ENCODE data around the gene DNAH17.

Gene DNAH17

GRCh38 chr17:78433780-78434335 is 143.3 kb downstream of the DNAH17 start:
- Histone ChIP-seq H3K9me3 (ENCODE audit: control insufficient read depth in 2 of 2, low read length in 2 of 2) (no peaks in the 10 kb centered on the region), H3K4me1 (ENCODE audit: control insufficient read depth, insufficient read depth, low read length) (peaks cover 7% of the 10 kb centered on the region), H3K9ac (ENCODE audit: low read length in 2 of 2) (no peak overlapping the region), H3K27me3 (ENCODE audit: control insufficient read depth in 1 of 2, insufficient read depth in 2 of 2, low read length in 2 of 2) (peaks cover 14 to 16% of the 10 kb centered on the region in 2 donors), H3K4me3 (ENCODE audit: low read length in 2 of 2) (no peak overlapping the region), H3K36me3 (ENCODE audit: control insufficient read depth in 2 of 2, insufficient read depth in 2 of 2, low read length in 2 of 2) (peaks cover 0 to 3% of the 10 kb centered on the region in 2 donors), H3K27ac (ENCODE audit: low read length) (no peak overlapping the region)

GRCh38 chr17:78433013-78433727 is 144.0 kb downstream of the DNAH17 start:
- Histone ChIP-seq H3K36me3 (ENCODE audit: control insufficient read depth in 2 of 2, insufficient read depth in 2 of 2, low read length in 2 of 2) (peaks cover 0 to 3% of the 10 kb centered on the region in 2 donors), H3K9me3 (ENCODE audit: control insufficient read depth in 2 of 2, low read length in 2 of 2) (no peaks in the 10 kb centered on the region), H3K4me1 (ENCODE audit: control insufficient read depth, insufficient read depth, low read length) (peaks cover 12% of the 10 kb centered on the region), H3K4me3 (ENCODE audit: low read length in 2 of 2) (no peak overlapping the region), H3K9ac (ENCODE audit: low read length in 2 of 2) (no peak overlapping the region), H3K27me3 (ENCODE audit: control insufficient read depth in 1 of 2, insufficient read depth in 2 of 2, low read length in 2 of 2) (peaks cover 14 to 16% of the 10 kb centered on the region in 2 donors), H3K27ac (ENCODE audit: low read length) (no peak overlapping the region)

GRCh38 chr17:78432226-78433012 is 144.8 kb downstream of the DNAH17 start:
- no peak overlapping the region for H3K9ac ChIP-seq (ENCODE audit: low read length in 2 of 2)
- peaks cover 0 to 3% of the 10 kb centered on the region in 2 donors for H3K36me3 ChIP-seq (ENCODE audit: control insufficient read depth in 2 of 2, insufficient read depth in 2 of 2, low read length in 2 of 2)
- peaks cover 8 to 9% of the 10 kb centered on the region in 2 donors for H3K27me3 ChIP-seq (ENCODE audit: control insufficient read depth in 1 of 2, insufficient read depth in 2 of 2, low read length in 2 of 2)
- H3K4me3 ChIP-seq (ENCODE audit: low read length in 2 of 2), result no peak overlapping the region
- H3K9me3 ChIP-seq (ENCODE audit: control insufficient read depth in 2 of 2, low read length in 2 of 2), result no peaks in the 10 kb centered on the region
- peaks cover 12% of the 10 kb centered on the region for H3K4me1 ChIP-seq (ENCODE audit: control insufficient read depth, insufficient read depth, low read length)
- no peak overlapping the region for H3K27ac ChIP-seq (ENCODE audit: low read length)

- no peak overlapping the region for H3K27ac ChIP-seq (ENCODE audit: low read length)
- no peaks in the 10 kb centered on the region for H3K9me3 ChIP-seq (ENCODE audit: control insufficient read depth in 2 of 2, low read length in 2 of 2)
- H3K4me3 ChIP-seq (ENCODE audit: low read length in 2 of 2), result no peak overlapping the region
- H3K36me3 ChIP-seq (ENCODE audit: control insufficient read depth in 2 of 2, insufficient read depth in 2 of 2, low read length in 2 of 2), result peaks cover 2 to 3% of the 10 kb centered on the region in 2 donors
- no peak overlapping the region for H3K9ac ChIP-seq (ENCODE audit: low read length in 2 of 2)
- peaks cover 0 to 3% of the 10 kb centered on the region in 2 donors for H3K27me3 ChIP-seq (ENCODE audit: control insufficient read depth in 1 of 2, insufficient read depth in 2 of 2, low read length in 2 of 2)
- H3K4me1 ChIP-seq (ENCODE audit: control insufficient read depth, insufficient read depth, low read length), result peaks cover 12% of the 10 kb centered on the region
These were observed 145.6 kb downstream of the DNAH17 start for GRCh38 chr17:78431692-78431958.

GRCh38 chr17:78430892-78431691 is 146.1 kb downstream of the DNAH17 start:
- no peaks in the 10 kb centered on the region for H3K9me3 ChIP-seq (ENCODE audit: control insufficient read depth in 2 of 2, low read length in 2 of 2)
- no peak overlapping the region for H3K9ac ChIP-seq (ENCODE audit: low read length in 2 of 2)
- H3K4me1 ChIP-seq (ENCODE audit: control insufficient read depth, insufficient read depth, low read length), result peaks cover 12% of the 10 kb centered on the region
- peaks cover 3% of the 10 kb centered on the region in 2 donors for H3K36me3 ChIP-seq (ENCODE audit: control insufficient read depth in 2 of 2, insufficient read depth in 2 of 2, low read length in 2 of 2)
- peaks cover 0 to 3% of the 10 kb centered on the region in 2 donors for H3K27me3 ChIP-seq (ENCODE audit: control insufficient read depth in 1 of 2, insufficient read depth in 2 of 2, low read length in 2 of 2)
- no peak overlapping the region for H3K4me3 ChIP-seq (ENCODE audit: low read length in 2 of 2)
- no peak overlapping the region for H3K27ac ChIP-seq (ENCODE audit: low read length)

GRCh38 chr17:78429618-78429995 is 147.6 kb downstream of the DNAH17 start:
- Histone ChIP-seq H3K27me3 (ENCODE audit: control insufficient read depth in 1 of 2, insufficient read depth in 2 of 2, low read length in 2 of 2) (no peaks in the 10 kb centered on the region), H3K27ac (ENCODE audit: low read length) (no peak overlapping the region), H3K4me1 (ENCODE audit: control insufficient read depth, insufficient read depth, low read length) (peaks cover 12% of the 10 kb centered on the region), H3K4me3 (ENCODE audit: low read length in 2 of 2) (no peak overlapping the region), H3K36me3 (ENCODE audit: control insufficient read depth in 2 of 2, insufficient read depth in 2 of 2, low read length in 2 of 2) (peaks cover 3 to 10% of the 10 kb centered on the region in 2 donors), H3K9ac (ENCODE audit: low read length in 2 of 2) (no peak overlapping the region), H3K9me3 (ENCODE audit: control insufficient read depth in 2 of 2, low read length in 2 of 2) (no peaks in the 10 kb centered on the region)

GRCh38 chr17:78428836-78429617 is 148.2 kb downstream of the DNAH17 start:
- no peak overlapping the region for H3K9ac ChIP-seq (ENCODE audit: low read length in 2 of 2)
- peaks cover 8 to 13% of the 10 kb centered on the region in 2 donors for H3K36me3 ChIP-seq (ENCODE audit: control insufficient read depth in 2 of 2, insufficient read depth in 2 of 2, low read length in 2 of 2)
- no peak overlapping the region for H3K4me3 ChIP-seq (ENCODE audit: low read length in 2 of 2)
- peaks cover 12% of the 10 kb centered on the region for H3K4me1 ChIP-seq (ENCODE audit: control insufficient read depth, insufficient read depth, low read length)
- H3K27me3 ChIP-seq (ENCODE audit: control insufficient read depth in 1 of 2, insufficient read depth in 2 of 2, low read length in 2 of 2), result no peaks in the 10 kb centered on the region
- H3K9me3 ChIP-seq (ENCODE audit: control insufficient read depth in 2 of 2, low read length in 2 of 2), result no peaks in the 10 kb centered on the region
- H3K27ac ChIP-seq (ENCODE audit: low read length), result no peak overlapping the region

GRCh38 chr17:78428025-78428575 is 149.1 kb downstream of the DNAH17 start:
- Histone ChIP-seq H3K36me3 (ENCODE audit: control insufficient read depth in 2 of 2, insufficient read depth in 2 of 2, low read length in 2 of 2) (peaks cover 11 to 19% of the 10 kb centered on the region in 2 donors), H3K4me3 (ENCODE audit: low read length in 2 of 2) (peak overlapping the region in 1 of 2 donors; percentile 35), H3K27me3 (ENCODE audit: control insufficient read depth in 1 of 2, insufficient read depth in 2 of 2, low read length in 2 of 2) (no peaks in the 10 kb centered on the region), H3K4me1 (ENCODE audit: control insufficient read depth, insufficient read depth, low read length) (peaks cover 12% of the 10 kb centered on the region), H3K9ac (ENCODE audit: low read length in 2 of 2) (no peak overlapping the region), H3K9me3 (ENCODE audit: control insufficient read depth in 2 of 2, low read length in 2 of 2) (no peaks in the 10 kb centered on the region), H3K27ac (ENCODE audit: low read length) (no peak overlapping the region)

GRCh38 chr17:78427140-78427539 is 150.1 kb downstream of the DNAH17 start:
- Histone ChIP-seq H3K36me3 (ENCODE audit: control insufficient read depth in 2 of 2, insufficient read depth in 2 of 2, low read length in 2 of 2) (peaks cover 11 to 19% of the 10 kb centered on the region in 2 donors), H3K27me3 (ENCODE audit: control insufficient read depth in 1 of 2, insufficient read depth in 2 of 2, low read length in 2 of 2) (no peaks in the 10 kb centered on the region), H3K9ac (ENCODE audit: low read length in 2 of 2) (no peak overlapping the region), H3K27ac (ENCODE audit: low read length) (no peak overlapping the region), H3K4me1 (ENCODE audit: control insufficient read depth, insufficient read depth, low read length) (peaks cover 8% of the 10 kb centered on the region), H3K9me3 (ENCODE audit: control insufficient read depth in 2 of 2, low read length in 2 of 2) (no peaks in the 10 kb centered on the region), H3K4me3 (ENCODE audit: low read length in 2 of 2) (no peak overlapping the region)

Data from stomach smooth muscle (tissue), 2 donors.